HuH-7 (cell line): ENCODE results near the gene GNA14.
"Not testable (repeated sequence)": the region's sequence is repeated elsewhere in the genome, so short reads cannot be mapped to it uniquely, and the experiment has no call there.

ENCODE experiments used
- DNase-seq: peaks from one replicate; pipeline ENCODE4 v3.0.0; 2011; ENCODE audit warnings: low spot score

The GNA14 gene

GRCh38 chr9:77588271-77588937 lies 59.7 kb downstream of the GNA14 start:
- no peak for DNase-seq

GRCh38 chr9:77587851-77588250 lies 60.3 kb downstream of the GNA14 start:
- DNase-seq = no peak

- DNase-seq = no peak
These were observed 61.1 kb downstream of the GNA14 start for GRCh38 chr9:77587042-77587441.

GRCh38 chr9:77586591-77586990 lies 61.5 kb downstream of the GNA14 start:
- no peak for DNase-seq

GRCh38 chr9:77585335-77585786 lies 62.8 kb downstream of the GNA14 start:
- no peak for DNase-seq

- DNase-seq = not testable (repeated sequence)
These were observed 63.2 kb downstream of the GNA14 start for GRCh38 chr9:77584927-77585326.

GRCh38 chr9:77582961-77583576 lies 65.1 kb downstream of the GNA14 start:
- no peak for DNase-seq

GRCh38 chr9:77582525-77582924 lies 65.6 kb downstream of the GNA14 start:
- DNase-seq = no peak

- DNase-seq = peak; percentile 26
These were observed 72.3 kb downstream of the GNA14 start for GRCh38 chr9:77575785-77576184.

GRCh38 chr9:77569335-77569734 lies 78.8 kb downstream of the GNA14 start:
- DNase-seq = no peak

GRCh38 chr9:77563174-77563573 lies 84.9 kb downstream of the GNA14 start:
- DNase-seq = no peak

- DNase-seq = no peak
These were observed 85.9 kb downstream of the GNA14 start for GRCh38 chr9:77562019-77562748.

GRCh38 chr9:77561331-77562018 lies 86.6 kb downstream of the GNA14 start:
- DNase-seq = no peak

- DNase-seq = no peak
These were observed 91.7 kb downstream of the GNA14 start for GRCh38 chr9:77556396-77556795.

- DNase-seq = no peak
These were observed 93.5 kb downstream of the GNA14 start for GRCh38 chr9:77554586-77555105.

- no peak for DNase-seq
These were observed 100.9 kb downstream of the GNA14 start for GRCh38 chr9:77547106-77547730.

- no peak for DNase-seq
These were observed 101.7 kb downstream of the GNA14 start for GRCh38 chr9:77546376-77546950.

- DNase-seq = no peak
These were observed 103.6 kb downstream of the GNA14 start for GRCh38 chr9:77544546-77544945.

- no peak for DNase-seq
These were observed 104.8 kb downstream of the GNA14 start for GRCh38 chr9:77543131-77543822.

GRCh38 chr9:77541600-77541999 lies 106.5 kb downstream of the GNA14 start:
- DNase-seq = no peak

- no peak for DNase-seq
These were observed 107.1 kb downstream of the GNA14 start for GRCh38 chr9:77541055-77541454.
